ENCODE measurements around the gene SOX1. TPM values are rescaled to one million over a fixed set of nuclear protein-coding genes. Genes with fewer than 3 reads are reported as not detected.

SOX1 gene
- total RNA-seq, 4 donors from 2014 or later = 0.23 to 0.93 TPM; not detected in 2

GRCh38 chr13:112074139-112074865 lies 7.4 kb downstream of the SOX1 start:
- ATAC-seq = no peak
- TF ChIP-seq POLR2A (IDR thresholded peaks at IDR 0.05) (no peak), CTCF (IDR thresholded peaks at IDR 0.05) (no peak), EP300 (IDR thresholded peaks at IDR 0.05) (no peak), POLR2AphosphoS5 (IDR thresholded peaks at IDR 0.05) (no peak)

GRCh38 chr13:112077729-112078128 lies 10.8 kb downstream of the SOX1 start:
- H3K36me3 ChIP-seq = no peaks in the 10 kb centered on the region
- no peak overlapping the region for H3K4me3 ChIP-seq
- no peak overlapping the region for H3K27ac ChIP-seq
- WGBS, 2 donors (ENCODE audit: low coverage in 1 of 2) = 29 to 33% methylated on average over 3 of the region's 3 CpGs
- H3K4me1 ChIP-seq = peaks cover 0 to 11% (median 11%) of the 10 kb centered on the region in 3 donors
- ATAC-seq = no peak
- TF ChIP-seq CTCF (IDR thresholded peaks at IDR 0.05) = no peak
- TF ChIP-seq EP300 (IDR thresholded peaks at IDR 0.05) = no peak
- TF ChIP-seq POLR2AphosphoS5 (IDR thresholded peaks at IDR 0.05) = no peak
- TF ChIP-seq POLR2A (IDR thresholded peaks at IDR 0.05) = no peak
- peaks cover 80% of the 10 kb centered on the region for H3K27me3 ChIP-seq
- peaks cover 0 to under 1% (median 0%) of the 10 kb centered on the region in 3 donors for H3K9me3 ChIP-seq

More at GRCh38 chr13:112074139-112074865, 7.4 kb downstream of the SOX1 start:
- H3K9me3 ChIP-seq = no peaks in the 10 kb centered on the region
- WGBS, 2 donors (ENCODE audit: low coverage in 1 of 2) = 9 to 10% methylated on average over 15 to 17 of the region's 17 CpGs
- no peak overlapping the region for H3K27ac ChIP-seq
- peaks cover 0 to 22% (median 19%) of the 10 kb centered on the region in 3 donors for H3K4me1 ChIP-seq
- H3K36me3 ChIP-seq = no peaks in the 10 kb centered on the region
- no peak overlapping the region for H3K4me3 ChIP-seq
- peaks cover 98% of the 10 kb centered on the region for H3K27me3 ChIP-seq

DNA sequence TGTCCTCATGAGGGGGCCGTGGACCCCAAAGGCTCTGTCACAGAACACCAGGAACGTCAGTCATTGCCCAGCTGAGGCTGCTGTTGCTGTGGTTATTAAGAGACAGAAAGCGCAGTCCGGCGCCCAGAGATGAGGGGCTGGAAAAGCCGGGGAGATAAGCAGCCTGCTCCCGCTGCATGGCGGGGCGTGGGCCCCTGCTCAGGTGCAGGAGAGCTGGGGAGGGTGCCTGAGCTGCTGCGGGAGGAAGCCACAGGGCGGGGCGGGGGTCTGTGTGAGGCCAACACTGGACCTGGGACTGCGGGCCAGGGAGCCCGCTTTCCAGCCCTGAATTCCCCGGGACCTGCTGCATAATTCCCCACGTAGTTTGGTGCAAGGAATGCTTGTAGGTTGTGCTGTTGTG lies 11.3 kb downstream of the SOX1 start:
- H3K4me1 ChIP-seq = peaks cover 0 to 7% (median 6%) of the 10 kb centered on the region in 3 donors
- peaks cover 0 to 5% (median 0%) of the 10 kb centered on the region in 3 donors for H3K9me3 ChIP-seq
- H3K36me3 ChIP-seq = no peaks in the 10 kb centered on the region
- H3K27ac ChIP-seq = no peak overlapping the region
- no peak for ATAC-seq
- H3K27me3 ChIP-seq = peaks cover 78% of the 10 kb centered on the region
- no peak overlapping the region for H3K4me3 ChIP-seq
- 0 to 22% methylated on average over 1 to 4 of the region's 16 CpGs for WGBS, 2 donors (ENCODE audit: low coverage in 1 of 2)
- TF ChIP-seq POLR2AphosphoS5 (IDR thresholded peaks at IDR 0.05) (no peak), POLR2A (IDR thresholded peaks at IDR 0.05) (no peak), EP300 (IDR thresholded peaks at IDR 0.05) (no peak)

DNA sequence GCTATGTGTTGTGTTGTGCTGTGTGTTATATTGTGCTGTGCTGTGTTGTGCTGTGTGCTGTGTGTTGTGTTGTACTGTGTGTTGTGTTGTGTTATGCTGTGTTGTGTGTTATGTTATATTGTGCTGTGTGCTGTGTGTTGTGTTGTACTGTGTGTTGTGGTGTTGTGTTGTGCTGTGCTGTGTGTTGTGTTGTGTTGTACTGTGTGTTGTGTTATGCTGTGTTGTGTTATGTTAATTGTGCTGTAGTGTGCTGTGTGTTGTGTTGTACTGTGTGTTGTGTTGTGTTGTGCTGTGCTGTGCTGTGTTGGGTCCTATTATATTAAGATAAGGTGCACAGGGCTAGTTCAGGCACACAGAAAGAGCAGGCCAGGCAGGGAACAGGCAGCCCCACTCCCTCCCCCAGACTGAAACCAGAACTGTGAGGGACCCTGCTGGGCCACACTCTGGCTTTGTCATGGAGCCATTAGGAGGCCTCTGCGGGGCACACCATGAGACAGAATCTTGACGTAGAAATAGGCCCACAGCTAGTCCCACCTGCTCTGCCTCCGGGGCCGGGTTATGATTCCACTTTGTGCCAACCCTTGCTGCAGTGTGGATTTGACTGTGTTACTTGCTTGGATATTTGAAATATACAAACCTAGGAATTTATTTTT lies 12.1 kb downstream of the SOX1 start:
- Histone ChIP-seq H3K9me3 (peaks cover 0 to 13% (median 0%) of the 10 kb centered on the region in 3 donors), H3K4me3 (no peak overlapping the region), H3K27ac (no peak overlapping the region), H3K4me1 (no peaks in the 10 kb centered on the region), H3K36me3 (no peaks in the 10 kb centered on the region), H3K27me3 (peaks cover 78% of the 10 kb centered on the region)
- WGBS, 2 donors (ENCODE audit: low coverage in 1 of 2) = 48% methylated on average over 3 to 4 of the region's 4 CpGs
- TF ChIP-seq EP300 (IDR thresholded peaks at IDR 0.05) (no peak), POLR2A (IDR thresholded peaks at IDR 0.05) (no peak), POLR2AphosphoS5 (IDR thresholded peaks at IDR 0.05) (no peak)
- ATAC-seq = no peak

DNA sequence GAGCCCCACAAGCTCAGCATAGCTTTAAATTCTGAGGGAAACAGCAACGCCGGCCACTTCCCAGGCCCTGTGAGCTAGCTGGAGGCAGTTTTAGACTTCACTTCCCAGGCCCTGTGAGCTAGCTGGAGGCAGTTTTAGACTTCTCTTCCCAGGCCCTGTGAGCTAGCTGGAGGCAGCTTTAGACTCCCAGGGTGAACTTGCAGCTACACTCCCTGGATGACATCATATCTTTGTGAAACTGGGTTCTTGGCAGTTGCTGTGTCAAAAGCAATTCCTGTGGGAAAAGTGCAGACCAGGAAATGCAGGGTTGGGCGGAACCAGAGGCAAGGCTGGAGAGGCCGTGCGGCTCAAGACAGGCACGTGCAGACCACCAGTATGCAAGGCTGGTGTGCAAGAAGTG lies 12.7 kb downstream of the SOX1 start:
- WGBS, 2 donors (ENCODE audit: low coverage in 1 of 2) = 43 to 74% methylated on average over 4 of the region's 6 CpGs
- Histone ChIP-seq H3K9me3 (peaks cover 0 to 20% (median 0%) of the 10 kb centered on the region in 3 donors), H3K36me3 (no peaks in the 10 kb centered on the region), H3K4me1 (no peaks in the 10 kb centered on the region), H3K4me3 (no peak overlapping the region), H3K27me3 (peaks cover 73% of the 10 kb centered on the region), H3K27ac (no peak overlapping the region)
- no peak for TF ChIP-seq POLR2A (IDR thresholded peaks at IDR 0.05)
- no peak for ATAC-seq

GRCh38 chr13:112083971-112084370 lies 17.0 kb downstream of the SOX1 start:
- TF ChIP-seq POLR2AphosphoS5 (IDR thresholded peaks at IDR 0.05) (no peak), POLR2A (IDR thresholded peaks at IDR 0.05) (no peak), EP300 (IDR thresholded peaks at IDR 0.05) (no peak), CTCF (IDR thresholded peaks at IDR 0.05) (no peak)
- H3K4me3 ChIP-seq = no peak overlapping the region
- no peak for ATAC-seq
- no peaks in the 10 kb centered on the region for H3K36me3 ChIP-seq
- H3K9me3 ChIP-seq = peaks cover 0 to 34% (median 0%) of the 10 kb centered on the region in 3 donors
- H3K27ac ChIP-seq = no peak overlapping the region
- H3K4me1 ChIP-seq = no peaks in the 10 kb centered on the region
- peaks cover 60% of the 10 kb centered on the region for H3K27me3 ChIP-seq
- 92% methylated on average over 1 of the region's 1 CpG; no CpG with 5 or more reads in 1 of the 2 donors for WGBS, 2 donors (ENCODE audit: low coverage in 1 of 2)

Measured in gastroesophageal sphincter (tissue), 4 donors.